Stimulated activated CD8-positive, alpha-beta memory T cell treated with anti-CD3 and anti-CD28 coated beads, Interleukin-12 subunit alpha, Interleukin-12 subunit beta, amount 100 ng/mL, for 24 hours (primary cell): Measurements from ENCODE around the gene CFAP99.

Source experiments
- DNase-seq: peaks from one replicate; pipeline ENCODE4 v3.0.0-alpha.2; 2020; ENCODE audit errors: extremely low read depth

Gene CFAP99

GRCh38 chr4:2390784-2391421 lies 27.9 kb upstream of the CFAP99 start:
- no peak for DNase-seq

- no peak for DNase-seq
Observed at GRCh38 chr4:2393353-2394270, 25.1 kb upstream of the CFAP99 start.

GRCh38 chr4:2394528-2394927 lies 24.2 kb upstream of the CFAP99 start:
- DNase-seq = no peak

- no peak for DNase-seq
Observed at GRCh38 chr4:2395038-2395437, 23.7 kb upstream of the CFAP99 start.

- no peak for DNase-seq
Observed at GRCh38 chr4:2395584-2395983, 23.2 kb upstream of the CFAP99 start.

GRCh38 chr4:2396781-2397368 lies 21.9 kb upstream of the CFAP99 start:
- no peak for DNase-seq

GRCh38 chr4:2397596-2398379 lies 21.0 kb upstream of the CFAP99 start:
- no peak for DNase-seq

- no peak for DNase-seq
Observed at GRCh38 chr4:2399216-2399615, 19.5 kb upstream of the CFAP99 start.

- no peak for DNase-seq
Observed at GRCh38 chr4:2399631-2400190, 19.0 kb upstream of the CFAP99 start.

- no peak for DNase-seq
Observed at GRCh38 chr4:2400841-2401609, 17.7 kb upstream of the CFAP99 start.

- no peak for DNase-seq
Observed at GRCh38 chr4:2401610-2401983, 17.2 kb upstream of the CFAP99 start.

GRCh38 chr4:2402048-2402842 lies 16.5 kb upstream of the CFAP99 start:
- DNase-seq = no peak

GRCh38 chr4:2402941-2403340 lies 15.8 kb upstream of the CFAP99 start:
- no peak for DNase-seq

- DNase-seq = no peak
Observed at GRCh38 chr4:2406406-2406805, 12.3 kb upstream of the CFAP99 start.

GRCh38 chr4:2406920-2407319 lies 11.8 kb upstream of the CFAP99 start:
- no peak for DNase-seq

- no peak for DNase-seq
Observed at GRCh38 chr4:2407991-2408342, 10.8 kb upstream of the CFAP99 start.

GRCh38 chr4:2408401-2408958 lies 10.3 kb upstream of the CFAP99 start:
- no peak for DNase-seq

- no peak for DNase-seq
Observed at GRCh38 chr4:2408976-2409375, 9.8 kb upstream of the CFAP99 start.

- DNase-seq = no peak
Observed at GRCh38 chr4:2409381-2409783, 9.4 kb upstream of the CFAP99 start.
